Endothelial cell of umbilical vein (primary cell): Measurements from ENCODE around the gene DDX59. TPM values are rescaled to one million over a fixed set of nuclear protein-coding genes. Genes with fewer than 3 reads are reported as not detected.

Source experiments
- BruUV-seq: library from RNA; stranded (reverse); fragments of 400-500 nt; replicated peaks from 2 replicates; lab custom pipeline; 2021; lab: Mats Ljungman, UMichigan
- CTCF ChIA-PET: fragments of 300-600, 350-600 bp; sonication (Branson Sonifier 250); formaldehyde crosslinking; loops from one replicate; lab custom pipeline; 2021; ENCODE audit warnings: antibody characterized with exemption, inconsistent platforms; lab: Charles Lee
- POLR2A ChIA-PET: fragments of 300-600, 350-600 bp; sonication (Branson Sonifier 250); formaldehyde crosslinking; loops from one replicate; lab custom pipeline; 2021; ENCODE audit warnings: antibody characterized with exemption, inconsistent platforms; lab: Charles Lee
- DNase-seq: peaks from one replicate; pipeline ENCODE4 v3.0.0-alpha.2; 2011; ENCODE audit warnings: low read depth, low spot score
- FAIRE-seq: peaks from 2 replicates; lab custom pipeline; 2011; peaks lifted over from hg19 to GRCh38; lab: Jason Lieb, UNC
- H2AFZ ChIP-seq: 2 replicates; pipeline ENCODE4 v1.6.0; 2012; ENCODE audit warnings: low read depth, low read length, control low read depth, inconsistent platforms
- H3K27ac ChIP-seq: 2 replicates; pipeline ENCODE4 v1.5.1; 2011; ENCODE audit warnings: low read depth, mild to moderate bottlenecking, control low read depth, low read length, moderate library complexity; ENCODE audit not compliant: insufficient read depth
- H3K27me3 ChIP-seq, 2 experiments: 2 replicates each; pipeline versions ENCODE4 v1.6.0 to v1.6.1; 2011; ENCODE audit warnings: low read length in 2 of 2, mixed read lengths in 1 of 2; ENCODE audit not compliant: control insufficient read depth in 2 of 2, insufficient read depth in 2 of 2
- H3K36me3 ChIP-seq, 2 experiments: 2 replicates in 1 of 2; 3 replicates in 1 of 2; pipeline ENCODE4 v1.5.1; 2011; ENCODE audit warnings: low read length in 2 of 2, mild to moderate bottlenecking in 1 of 2, moderate library complexity in 1 of 2; ENCODE audit not compliant: control insufficient read depth in 2 of 2, insufficient read depth in 2 of 2; ENCODE audit errors: extremely low read depth in 1 of 2
- H3K4me1 ChIP-seq: 3 replicates; pipeline ENCODE4 v1.5.1; 2011; ENCODE audit warnings: mild to moderate bottlenecking, low read length; ENCODE audit not compliant: control insufficient read depth, insufficient read depth; ENCODE audit errors: extremely low read depth
- H3K4me2 ChIP-seq: 2 replicates; pipeline ENCODE4 v1.6.1; 2011; ENCODE audit warnings: low read length, control low read depth, mixed read lengths; ENCODE audit not compliant: insufficient read depth
- H3K4me3 ChIP-seq, 3 experiments: fragments of 200-600 bp in 1 of 3; sonication (generic), shearing (Covaris generic) in 1 of 3; replicated peaks in 1 of 3; 2 replicates each; pipeline ENCODE4 v1.5.1; 2011 to 2016; ENCODE audit warnings: control low read depth in 3 of 3, low read length in 3 of 3, mild to moderate bottlenecking in 2 of 3, inconsistent platforms in 1 of 3, low read depth in 1 of 3, moderate library complexity in 1 of 3; ENCODE audit not compliant: insufficient read depth in 1 of 3
- H3K79me2 ChIP-seq: 2 replicates; pipeline ENCODE4 v1.6.0; 2012; ENCODE audit warnings: low read length, inconsistent platforms; ENCODE audit not compliant: control insufficient read depth, insufficient read depth
- H3K9ac ChIP-seq: replicated peaks from 2 replicates; pipeline ENCODE3; 2011; ENCODE audit warnings: low read length, control low read depth; ENCODE audit not compliant: insufficient read depth; ENCODE audit errors: extremely low read depth
- H3K9me1 ChIP-seq: replicated peaks from 3 replicates; pipeline ENCODE4 v1.6.0; 2011; ENCODE audit warnings: mild to moderate bottlenecking, low read length; ENCODE audit not compliant: control insufficient read depth, insufficient read depth; ENCODE audit errors: extremely low read depth
- H3K9me3 ChIP-seq: replicated peaks from 2 replicates; pipeline ENCODE4 v1.5.1; 2012; ENCODE audit warnings: low read length, inconsistent platforms; ENCODE audit not compliant: control insufficient read depth, insufficient read depth
- H4K20me1 ChIP-seq: replicated peaks from 2 replicates; pipeline ENCODE3; 2011; ENCODE audit warnings: mild to moderate bottlenecking, low read length; ENCODE audit not compliant: control insufficient read depth, insufficient read depth; ENCODE audit errors: extremely low read depth
- CTCF ChIP-seq, 2 donors: IDR thresholded peaks; 1 replicate in 1 of 2; 2 replicates in 1 of 2; pipeline ENCODE4 v1.5.1; 2011; ENCODE audit warnings: low read length in 2 of 2, mild to moderate bottlenecking in 2 of 2, moderate library complexity in 2 of 2, control low read depth in 1 of 2, inconsistent platforms in 1 of 2, low read depth in 1 of 2; ENCODE audit not compliant: insufficient read depth in 1 of 2; ENCODE audit errors: extremely low read depth in 1 of 2
- EZH2 ChIP-seq: IDR thresholded peaks from 2 replicates; pipeline ENCODE4 v1.6.1; 2012; ENCODE audit warnings: borderline replicate concordance, low read depth, mild to moderate bottlenecking, moderate library complexity, low read length, inconsistent platforms; ENCODE audit not compliant: severe bottlenecking
- FOS ChIP-seq: IDR thresholded peaks from 2 replicates; pipeline ENCODE4 v1.6.1; 2011; ENCODE audit warnings: mild to moderate bottlenecking, low read length, moderate library complexity, borderline replicate concordance; ENCODE audit not compliant: insufficient read depth
- GATA2 ChIP-seq: IDR thresholded peaks from 2 replicates; pipeline ENCODE4 v1.7.0; 2011; ENCODE audit warnings: low read depth, mild to moderate bottlenecking, moderate library complexity, mixed read lengths, low read length; ENCODE audit not compliant: insufficient read length, insufficient read depth
- JUN ChIP-seq: IDR thresholded peaks from 2 replicates; pipeline ENCODE4 v1.6.1; 2011; ENCODE audit warnings: borderline replicate concordance, low read depth; ENCODE audit not compliant: insufficient read length, insufficient read depth
- MAX ChIP-seq: IDR thresholded peaks from 2 replicates; pipeline ENCODE4 v1.6.1; 2011; ENCODE audit not compliant: insufficient read depth, insufficient read length
- MYC ChIP-seq: IDR thresholded peaks from one replicate; pipeline ENCODE4 v1.6.1; 2011; ENCODE audit warnings: mild to moderate bottlenecking, low read depth, low read length
- POLR2A ChIP-seq: IDR thresholded peaks from 2 replicates; pipeline ENCODE4 v1.6.1; 2012; ENCODE audit warnings: low read depth, mild to moderate bottlenecking, control low read depth, low read length
- POLR2AphosphoS5 ChIP-seq: IDR thresholded peaks from 2 replicates; pipeline ENCODE4 v1.6.1; 2012; ENCODE audit warnings: low read depth, mild to moderate bottlenecking, control low read depth, low read length, moderate library complexity; ENCODE audit not compliant: insufficient read depth
- dilution Hi-C: fragments of 300-500 bp; cut with MboI; formaldehyde crosslinking; loops from one replicate; pipeline ENCODE4 v1.15.0; 2019; ENCODE audit warnings: low sequenced_read_pairs; ENCODE audit not compliant: extremely low pct_ligation_motif_present
- intact Hi-C: fragments of 100-400 bp; cut with micrococcal nuclease; formaldehyde crosslinking; loops from one replicate; pipeline ENCODE4 v1.10.0; 2022
- polyA plus RNA-seq, 4 experiments: library from polyadenylated mRNA; depleted of rRNA in 3 of 4; stranded (reverse) in 3 of 4; unstranded in 1 of 4; fragments of >200 nt; gene quantifications; 2 replicates each; pipeline versions ENCODE4 v1.2.1 to v1.2.3, GENCODE V29; 2011 to 2012; ENCODE audit warnings: missing spikeins in 1 of 4
- total RNA-seq: library from RNA; stranded (reverse); gene quantifications from 2 replicates; pipeline ENCODE4 v1.2.3, GENCODE V29; 2021

Gene DDX59
- total and polyA plus RNA-seq, 2 donors (not counting 3 experiments of a cell fraction or from before 2014, with no cell fraction given), result 8.1 to 17.7 TPM

GRCh38 chr1:200699871-200700270 is 30.2 kb upstream of the DDX59 start:
- Histone ChIP-seq H3K79me2 (no peaks in the 10 kb centered on the region), H3K4me3 (no peak overlapping the region), H3K36me3 (no peaks in the 10 kb centered on the region), H3K27ac (no peak overlapping the region), H3K4me1 (peaks cover 5% of the 10 kb centered on the region), H3K9me1 (no peaks in the 10 kb centered on the region), H4K20me1 (no peaks in the 10 kb centered on the region), H3K4me2 (no peak overlapping the region), H3K9ac (no peak overlapping the region), H3K9me3 (no peaks in the 10 kb centered on the region), H2AFZ (no peak overlapping the region), H3K27me3 (no peaks in the 10 kb centered on the region)
- intact Hi-C loops, result no loop called here
- dilution Hi-C loops, result no loop called here
- ChIA-PET CTCF (interaction anchor here (0.7 to 2.0 kb wide), 6 partner anchors 11 to 81 kb away, joined by 3 to 11 read pairs (median 4); partner anchors contain the start of gene CAMSAP2), POLR2A (no interaction called here)
- DNase-seq (no peak), FAIRE-seq (no peak)
- BruUV-seq, result no TSS peak
- TF ChIP-seq EZH2, result no peak
- no peak for TF ChIP-seq POLR2A
- TF ChIP-seq FOS, result no peak
- TF ChIP-seq MYC, result no peak
- TF ChIP-seq JUN, result no peak
- no peak for TF ChIP-seq CTCF (IDR thresholded peaks at IDR 0.05; ENCODE audit: extremely low read depth in 1 of 2, insufficient read depth in 1 of 2, low read depth in 1 of 2, low read length in 2 of 2)
- no peak for TF ChIP-seq GATA2
- no peak for TF ChIP-seq POLR2AphosphoS5
- TF ChIP-seq MAX, result no peak
